Central memory CD8-positive, alpha-beta T cell (primary cell): ENCODE results near the gene SCRN2.
A peak's percentile ranks its signal among the peaks of the same experiment; 100 is the strongest.

Experiments used
- ATAC-seq: fragments of 150-1000 bp; cut with Tn5 transposase; replicated peaks from 2 replicates; pipeline ENCODE4 v1.10.0; 2022; ENCODE audit warnings: mild to moderate bottlenecking, moderate FRiP score, moderate number of reproducible peaks; ENCODE audit not compliant: poor library complexity, severe bottlenecking; ENCODE audit errors: extremely low read depth
- DNase-seq, 2 donors: peaks; one replicate each; pipeline ENCODE4 v3.0.0; 2021; ENCODE audit warnings: low spot score in 2 of 2
- H3K27ac Mint-ChIP-seq: one replicate; pipeline ENCODE4 v1.8.0; 2022; ENCODE audit warnings: low read depth, mild to moderate bottlenecking, moderate library complexity, mixed read lengths
- H3K27me3 Mint-ChIP-seq: one replicate; pipeline ENCODE4 v1.8.0; 2022; ENCODE audit warnings: mixed read lengths
- H3K36me3 Mint-ChIP-seq: one replicate; pipeline ENCODE4 v1.8.0; 2022; ENCODE audit warnings: mild to moderate bottlenecking, moderate library complexity, mixed read lengths; ENCODE audit not compliant: insufficient read depth
- H3K4me1 Mint-ChIP-seq: one replicate; pipeline ENCODE4 v1.8.0; 2022; ENCODE audit warnings: mixed read lengths
- H3K4me3 Mint-ChIP-seq: one replicate; pipeline ENCODE4 v1.8.0; 2022; ENCODE audit warnings: mild to moderate bottlenecking, moderate library complexity, mixed read lengths
- H3K9me3 Mint-ChIP-seq: one replicate; pipeline ENCODE4 v1.8.0; 2022; ENCODE audit warnings: mixed read lengths

The SCRN2 gene

DNA sequence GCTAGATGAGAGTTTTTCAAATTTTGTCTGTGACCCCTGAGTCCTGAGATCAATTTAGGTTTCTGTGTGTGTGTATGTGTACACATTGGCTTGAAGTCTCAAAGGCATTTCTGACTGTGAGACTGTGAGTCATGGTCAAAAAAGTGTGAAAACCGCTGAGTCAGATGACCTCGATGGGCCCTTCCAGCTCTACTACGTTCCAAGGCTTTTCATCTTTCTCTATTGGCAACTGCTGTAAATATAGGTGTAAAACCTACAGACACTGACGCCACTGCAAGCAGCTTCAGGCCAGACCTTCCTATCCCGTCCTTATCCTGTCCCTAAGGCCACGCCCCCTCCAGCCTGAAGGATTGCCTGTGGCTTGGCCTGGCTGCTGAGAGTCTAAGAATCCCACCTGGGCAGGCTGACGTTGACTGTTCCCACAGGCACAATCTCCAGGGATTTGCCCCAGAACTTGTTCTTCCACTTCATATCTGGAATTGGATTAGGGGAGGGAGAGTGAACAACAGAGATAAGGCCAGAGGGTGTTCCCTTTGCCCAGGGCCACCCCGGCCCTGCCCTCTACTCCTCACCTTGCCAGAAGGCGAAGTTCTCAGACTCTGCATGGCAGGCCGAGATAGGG, 30.8 kb downstream of the SCRN2 start:
- Mint-ChIP-seq H3K27ac (peak overlapping the region; percentile 91), H3K27me3 (no peaks in the 10 kb centered on the region), H3K4me3 (no peak overlapping the region), H3K9me3 (no peaks in the 10 kb centered on the region), H3K36me3 (peaks cover 55% of the 10 kb centered on the region), H3K4me1 (peaks cover 33% of the 10 kb centered on the region)
- DNase-seq, result peak in 1 of 2 donors; percentile 36
- peak; percentile 82 for ATAC-seq

DNA sequence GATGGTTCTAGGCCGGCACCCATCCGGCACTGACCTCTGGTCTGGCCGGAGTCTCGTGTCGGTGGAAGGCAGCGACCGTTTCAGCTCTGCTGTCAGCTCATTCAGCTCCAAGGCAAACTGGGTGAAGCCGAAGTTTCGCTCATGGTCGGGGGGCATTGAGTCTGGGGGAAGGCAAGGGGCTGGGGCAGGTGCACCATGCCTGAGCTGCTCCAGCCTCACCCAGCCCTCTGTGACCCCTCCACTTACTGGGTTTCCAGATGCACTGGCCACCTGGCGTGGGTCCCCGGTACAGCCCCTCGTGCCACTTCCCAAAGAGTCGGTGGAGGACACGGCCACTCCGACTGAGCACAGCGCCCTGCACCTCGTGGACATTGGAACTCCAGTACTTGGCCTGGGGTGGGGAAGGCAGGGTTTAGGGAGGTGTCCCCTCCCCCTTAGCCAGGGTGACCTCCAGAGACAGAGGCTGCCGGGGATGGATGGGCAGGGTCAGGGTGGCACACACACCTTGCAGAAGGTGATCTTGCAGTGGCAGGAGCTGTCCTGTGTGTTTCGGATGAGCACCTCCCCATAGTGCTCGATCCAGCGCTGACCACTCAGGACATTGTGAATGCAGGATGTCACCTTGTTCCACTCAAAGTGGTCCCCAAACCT, 32.1 kb downstream of the SCRN2 start:
- Mint-ChIP-seq H3K27me3 (no peaks in the 10 kb centered on the region), H3K36me3 (peaks cover 53% of the 10 kb centered on the region), H3K9me3 (no peaks in the 10 kb centered on the region), H3K27ac (no peak overlapping the region), H3K4me1 (peaks cover 33% of the 10 kb centered on the region), H3K4me3 (no peak overlapping the region)
- ATAC-seq (no peak), DNase-seq (no peak)

GRCh38 chr17:47808036-47808829, 32.8 kb downstream of the SCRN2 start:
- ATAC-seq (no peak), DNase-seq (no peak)
- peaks cover 50% of the 10 kb centered on the region for H3K36me3 Mint-ChIP-seq
- H3K27ac Mint-ChIP-seq, result peak overlapping the region; percentile 84
- H3K4me3 Mint-ChIP-seq, result no peak overlapping the region
- peaks cover 33% of the 10 kb centered on the region for H3K4me1 Mint-ChIP-seq
- H3K9me3 Mint-ChIP-seq, result no peaks in the 10 kb centered on the region
- no peaks in the 10 kb centered on the region for H3K27me3 Mint-ChIP-seq

DNA sequence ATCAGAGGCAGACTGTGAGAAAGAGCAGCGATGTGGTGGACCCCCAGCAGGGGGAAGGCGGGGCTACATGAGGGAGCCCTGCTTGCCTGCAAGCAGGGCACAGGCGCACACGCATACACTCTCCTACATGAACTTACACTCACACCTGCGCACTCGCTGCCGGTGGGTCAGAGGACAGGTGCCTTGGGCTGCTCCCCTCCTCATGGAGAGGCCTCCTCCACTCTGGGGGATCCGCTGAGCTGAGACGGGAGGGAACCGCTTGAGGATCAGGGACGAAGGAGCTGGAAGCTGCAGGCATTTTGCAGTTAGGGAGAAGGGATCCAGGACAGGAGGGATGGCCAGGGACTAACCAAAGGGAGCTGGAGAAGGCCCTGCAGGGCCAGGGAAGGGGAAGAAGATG, 33.7 kb downstream of the SCRN2 start:
- no peak overlapping the region for H3K4me3 Mint-ChIP-seq
- H3K36me3 Mint-ChIP-seq, result peaks cover 47% of the 10 kb centered on the region
- H3K4me1 Mint-ChIP-seq, result peaks cover 27% of the 10 kb centered on the region
- no peaks in the 10 kb centered on the region for H3K27me3 Mint-ChIP-seq
- ATAC-seq, result no peak
- H3K27ac Mint-ChIP-seq, result peak overlapping the region; percentile 84
- H3K9me3 Mint-ChIP-seq, result no peaks in the 10 kb centered on the region
- no peak for DNase-seq

DNA sequence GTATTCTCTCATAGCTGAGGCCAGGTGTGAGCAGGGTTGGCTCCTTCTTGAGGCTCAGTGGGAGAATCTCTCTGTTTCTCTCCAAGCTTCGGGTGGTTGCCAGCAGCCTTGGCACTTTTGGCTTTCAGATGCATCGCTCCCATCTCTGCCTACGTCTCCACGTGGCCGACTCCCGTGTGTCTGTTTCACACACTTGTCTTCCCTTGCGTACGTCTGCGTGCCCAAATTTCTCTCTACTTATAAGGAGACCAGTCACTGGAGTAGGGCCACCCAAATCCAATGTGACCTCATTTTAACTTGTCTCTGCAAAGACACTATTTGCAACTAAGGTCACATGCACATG, 34.2 kb downstream of the SCRN2 start:
- H3K4me3 Mint-ChIP-seq, result no peak overlapping the region

GRCh38 chr17:47806026-47806912, 34.8 kb downstream of the SCRN2 start:
- Mint-ChIP-seq H3K9me3 (no peaks in the 10 kb centered on the region), H3K27ac (no peak overlapping the region), H3K4me3 (no peak overlapping the region), H3K36me3 (peaks cover 40% of the 10 kb centered on the region), H3K27me3 (no peaks in the 10 kb centered on the region), H3K4me1 (peaks cover 19% of the 10 kb centered on the region)
- DNase-seq, result no peak
- ATAC-seq, result no peak

More for the DNA sequence above, 34.2 kb downstream of the SCRN2 start:
- Mint-ChIP-seq H3K4me1 (peaks cover 25% of the 10 kb centered on the region), H3K27me3 (no peaks in the 10 kb centered on the region), H3K9me3 (no peaks in the 10 kb centered on the region), H3K36me3 (peaks cover 45% of the 10 kb centered on the region), H3K27ac (peak overlapping the region; percentile 84)
- DNase-seq (no peak), ATAC-seq (no peak)

DNA sequence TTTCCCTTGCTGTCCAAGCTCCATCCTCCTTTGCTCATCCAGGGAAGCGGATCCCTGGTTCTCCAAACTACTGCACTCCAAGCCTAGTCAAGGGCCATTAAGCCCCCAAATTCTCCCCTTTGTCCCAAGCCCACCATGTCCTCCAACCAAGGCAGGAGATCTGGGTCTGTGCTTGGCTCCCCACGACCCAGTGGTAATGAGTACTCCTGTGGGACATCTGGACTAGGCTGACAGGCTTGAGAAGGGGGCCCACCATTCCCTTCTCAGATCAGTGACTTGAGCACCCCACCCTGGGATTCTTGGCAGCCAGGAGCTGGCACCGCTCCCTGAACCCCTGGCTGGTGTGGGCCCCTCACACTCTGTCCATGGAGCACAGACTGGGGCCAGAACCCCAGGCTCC, 36.6 kb downstream of the SCRN2 start:
- Mint-ChIP-seq H3K27ac (no peak overlapping the region), H3K4me1 (peaks cover 5% of the 10 kb centered on the region), H3K27me3 (no peaks in the 10 kb centered on the region), H3K36me3 (peaks cover 26% of the 10 kb centered on the region), H3K9me3 (no peaks in the 10 kb centered on the region), H3K4me3 (no peak overlapping the region)
- DNase-seq (no peak), ATAC-seq (no peak)

DNA sequence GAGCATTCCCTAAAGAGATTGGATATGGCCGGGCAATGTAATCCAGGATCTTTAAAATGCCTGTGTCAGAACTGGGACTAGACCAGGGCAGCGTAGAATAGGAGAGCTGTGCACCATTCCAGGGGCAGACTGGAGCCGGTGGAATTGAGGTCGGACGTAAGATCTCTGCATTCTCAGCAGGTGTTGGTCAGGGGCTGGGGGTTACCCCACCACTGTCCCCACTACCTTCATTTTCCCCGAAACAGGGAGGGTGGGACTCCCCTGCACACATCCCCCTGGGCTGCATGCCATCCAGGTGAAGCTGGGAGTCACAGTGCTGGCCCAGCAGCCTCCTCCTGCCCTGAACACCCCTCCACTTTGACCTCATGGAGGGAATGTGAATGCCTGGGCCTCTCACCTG, 37.3 kb downstream of the SCRN2 start:
- peaks cover 5% of the 10 kb centered on the region for H3K4me1 Mint-ChIP-seq
- H3K27me3 Mint-ChIP-seq, result no peaks in the 10 kb centered on the region
- DNase-seq (no peak), ATAC-seq (no peak)
- peaks cover 21% of the 10 kb centered on the region for H3K36me3 Mint-ChIP-seq
- no peaks in the 10 kb centered on the region for H3K9me3 Mint-ChIP-seq
- H3K27ac Mint-ChIP-seq, result no peak overlapping the region
- H3K4me3 Mint-ChIP-seq, result no peak overlapping the region

DNA sequence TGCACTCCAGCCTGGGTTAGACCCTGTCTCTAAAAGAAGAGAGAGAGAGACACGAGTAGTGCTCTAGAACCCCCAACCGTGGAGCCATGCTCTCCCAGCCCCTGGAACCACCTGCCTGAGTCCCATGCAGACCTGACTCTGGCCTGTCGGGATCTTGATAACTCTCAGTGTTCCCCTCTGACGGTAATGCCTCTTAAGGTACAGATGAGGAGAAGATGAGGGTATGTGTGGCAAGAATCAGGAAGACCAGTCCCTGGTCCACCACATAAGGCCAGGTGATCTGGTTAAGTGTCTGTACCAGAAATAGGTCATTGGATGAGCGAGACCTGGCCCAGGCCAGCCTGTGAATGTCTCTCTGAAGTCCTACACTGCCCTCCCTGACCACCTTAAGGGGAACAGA, 37.9 kb downstream of the SCRN2 start:
- ATAC-seq (no peak), DNase-seq (no peak)
- Mint-ChIP-seq H3K4me3 (no peak overlapping the region), H3K9me3 (no peaks in the 10 kb centered on the region), H3K36me3 (peaks cover 16% of the 10 kb centered on the region), H3K4me1 (peaks cover 5% of the 10 kb centered on the region), H3K27ac (no peak overlapping the region), H3K27me3 (no peaks in the 10 kb centered on the region)

- DNase-seq (peak in 1 of 2 donors; percentile 40), ATAC-seq (peak; percentile 86)
- H3K36me3 Mint-ChIP-seq, result peaks cover 13% of the 10 kb centered on the region
- H3K27me3 Mint-ChIP-seq, result no peaks in the 10 kb centered on the region
- H3K4me1 Mint-ChIP-seq, result peaks cover 5% of the 10 kb centered on the region
- no peaks in the 10 kb centered on the region for H3K9me3 Mint-ChIP-seq
- no peak overlapping the region for H3K27ac Mint-ChIP-seq
- H3K4me3 Mint-ChIP-seq, result no peak overlapping the region
Observed at GRCh38 chr17:47802341-47803022, 38.6 kb downstream of the SCRN2 start.

GRCh38 chr17:47801906-47802305, 39.2 kb downstream of the SCRN2 start:
- peaks cover 5% of the 10 kb centered on the region for H3K4me1 Mint-ChIP-seq
- H3K27ac Mint-ChIP-seq, result no peak overlapping the region
- no peaks in the 10 kb centered on the region for H3K9me3 Mint-ChIP-seq
- no peaks in the 10 kb centered on the region for H3K27me3 Mint-ChIP-seq
- H3K4me3 Mint-ChIP-seq, result no peak overlapping the region
- peak; percentile 20 for ATAC-seq
- H3K36me3 Mint-ChIP-seq, result peaks cover 10% of the 10 kb centered on the region
- DNase-seq, result no peak
